ENCODE data around the gene DCP1B.

The DCP1B gene

GRCh38 chr12:2013086-2013485 is 8.8 kb upstream of the DCP1B start:
- no peak for TF ChIP-seq CTCF (conservative IDR thresholded peaks at IDR 0.05; ENCODE audit: control insufficient read depth, insufficient read depth, low read depth, low read length)
- H3K4me3 ChIP-seq (ENCODE audit: control insufficient read depth, low read depth, low read length), result no peak overlapping the region
- DNase-seq (ENCODE audit: low read depth), result no peak

DNA sequence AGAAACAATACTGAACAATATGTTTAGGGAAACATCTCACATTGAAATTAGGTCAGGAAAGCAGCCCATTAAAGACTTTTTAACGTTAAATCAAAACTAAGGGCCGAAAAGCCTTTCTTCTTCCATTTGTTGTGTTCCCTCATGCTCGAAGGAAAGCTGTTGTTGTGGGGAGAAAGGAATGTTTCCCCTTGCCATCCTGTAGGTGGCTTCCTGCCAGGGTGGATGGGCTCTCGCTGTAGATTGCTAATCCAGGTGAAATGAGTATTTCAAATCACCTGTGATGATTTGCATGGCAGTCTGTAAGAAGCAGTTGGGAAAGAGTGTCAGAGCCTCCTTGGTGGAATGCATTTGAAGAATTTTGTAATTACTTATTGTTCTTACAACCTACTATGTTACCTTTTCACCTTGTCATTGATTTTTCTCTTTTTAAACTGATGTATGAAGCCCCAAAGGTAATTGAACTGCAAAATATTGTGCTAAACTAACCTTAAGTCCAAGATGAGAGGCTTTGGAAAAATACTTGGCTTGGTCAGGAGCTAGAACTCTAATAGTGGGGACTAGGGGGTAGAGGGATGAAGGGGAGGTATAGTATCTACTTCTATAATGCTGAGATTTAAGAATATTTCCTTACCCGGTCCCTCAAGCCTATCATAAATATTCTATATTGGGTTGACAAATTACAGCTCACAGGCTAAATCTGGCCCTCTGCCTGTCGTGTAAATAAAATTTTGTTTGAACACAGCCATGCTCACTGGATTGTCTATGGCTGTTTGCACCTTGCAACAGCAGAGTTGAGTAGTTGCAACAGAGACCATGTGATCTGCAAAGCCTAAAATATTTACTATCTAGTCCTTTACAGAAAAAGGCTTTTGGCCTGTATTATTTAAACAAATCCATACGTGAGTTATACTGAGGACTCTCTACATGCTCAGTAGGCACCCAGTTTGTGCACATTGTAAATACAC is 7.7 kb upstream of the DCP1B start:
- DNase-seq (ENCODE audit: low read depth), result no peak
- H3K4me3 ChIP-seq (ENCODE audit: control insufficient read depth, low read depth, low read length), result no peak overlapping the region
- TF ChIP-seq CTCF (conservative IDR thresholded peaks at IDR 0.05; ENCODE audit: control insufficient read depth, insufficient read depth, low read depth, low read length), result no peak

DNA sequence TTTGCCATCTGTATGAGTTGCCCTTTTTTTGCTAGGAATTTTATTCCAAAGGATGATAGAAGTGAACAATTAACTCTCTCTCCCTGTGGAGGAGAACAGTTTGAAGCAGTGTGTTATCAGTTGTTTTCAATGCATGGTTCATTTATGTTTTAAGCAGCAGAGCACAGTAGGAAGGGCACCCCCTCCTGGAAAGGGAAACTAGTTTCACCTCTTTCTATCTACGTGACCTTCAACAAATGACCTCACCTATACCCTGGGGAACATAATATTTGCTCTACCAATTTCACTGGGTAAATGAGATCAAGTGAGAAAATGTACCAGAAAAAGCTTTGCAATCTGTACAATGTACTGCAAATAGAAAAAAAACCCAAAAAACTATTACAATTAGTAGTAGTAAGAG is 5.4 kb upstream of the DCP1B start:
- DNase-seq (ENCODE audit: low read depth), result no peak
- H3K4me3 ChIP-seq (ENCODE audit: control insufficient read depth, low read depth, low read length), result no peak overlapping the region
- TF ChIP-seq CTCF (conservative IDR thresholded peaks at IDR 0.05; ENCODE audit: control insufficient read depth, insufficient read depth, low read depth, low read length), result peak; percentile 11

GRCh38 chr12:2008677-2009076 is 4.4 kb upstream of the DCP1B start:
- TF ChIP-seq CTCF (conservative IDR thresholded peaks at IDR 0.05; ENCODE audit: control insufficient read depth, insufficient read depth, low read depth, low read length), result no peak
- no peak for DNase-seq (ENCODE audit: low read depth)
- no peak overlapping the region for H3K4me3 ChIP-seq (ENCODE audit: control insufficient read depth, low read depth, low read length)

DNA sequence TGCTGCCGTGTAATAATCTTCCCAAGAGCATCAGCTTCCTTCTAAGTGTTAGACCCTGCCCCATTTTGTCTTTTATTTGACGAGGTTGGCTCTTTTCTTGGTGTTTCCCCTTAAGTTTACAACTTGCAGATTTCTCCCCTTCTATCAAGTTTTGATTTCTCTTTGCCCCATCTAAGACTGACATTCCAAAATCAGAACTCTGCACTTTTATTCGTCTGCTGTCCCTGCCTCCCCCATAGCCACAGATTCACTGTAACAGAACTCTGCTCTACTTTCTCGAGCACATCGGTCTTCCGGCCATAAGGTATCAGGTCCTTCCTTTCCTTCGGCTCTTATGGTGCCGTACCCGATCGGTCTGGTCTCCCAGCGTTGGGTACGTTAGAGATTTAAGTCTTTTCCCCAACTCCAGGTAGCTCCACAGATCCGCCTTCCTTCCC is 563 bp downstream of the DCP1B start:
- H3K4me3 ChIP-seq (ENCODE audit: control insufficient read depth, low read depth, low read length), result peak overlapping the region; percentile 96
- no peak for TF ChIP-seq CTCF (conservative IDR thresholded peaks at IDR 0.05; ENCODE audit: control insufficient read depth, insufficient read depth, low read depth, low read length)
- peak; percentile 30 for DNase-seq (ENCODE audit: low read depth)

GRCh38 chr12:1995205-1995896 is 8.9 kb downstream of the DCP1B start:
- H3K4me3 ChIP-seq (ENCODE audit: control insufficient read depth, low read depth, low read length), result no peak overlapping the region
- no peak for TF ChIP-seq CTCF (conservative IDR thresholded peaks at IDR 0.05; ENCODE audit: control insufficient read depth, insufficient read depth, low read depth, low read length)
- DNase-seq (ENCODE audit: low read depth), result no peak

Measured in fibroblast of mammary gland (primary cell).